GM12878 (cell line): Measurements from ENCODE around the gene EP300. TPM values are rescaled to one million over a fixed set of nuclear protein-coding genes. Genes with fewer than 3 reads are reported as not detected.

Experiments
- ATAC-seq: fragments of 200-7000 bp; cut with Tn5 transposase; 3 replicates; pipeline ENCODE4 v1.9.1; 2020; ENCODE audit warnings: mild to moderate bottlenecking, moderate library complexity
- BruUV-seq: library from RNA; stranded (reverse); fragments of 400-500 nt; replicated peaks from 2 replicates; lab custom pipeline; 2021; lab: Mats Ljungman, UMichigan
- CTCF ChIA-PET: fragments of 300-600 bp; sonication (Branson Sonifier 250); formaldehyde crosslinking; extraction: SDS; loops from one replicate; lab custom pipeline; 2021; ENCODE audit warnings: inconsistent platforms; lab: Yijun Ruan, JAX
- POLR2A ChIA-PET: fragments of 350-600 bp; formaldehyde crosslinking; extraction: SDS; loops from one replicate; lab custom pipeline; 2021; ENCODE audit warnings: inconsistent platforms; lab: Charles Lee
- RAD21 ChIA-PET: fragments of 300-600 bp; sonication (Branson Sonifier 250); formaldehyde crosslinking; loops from one replicate; lab custom pipeline; 2023; ENCODE audit warnings: antibody characterized with exemption; ENCODE audit not compliant: unreplicated experiment; lab: Charles Lee
- SMC1A ChIA-PET: fragments of 300-600 bp; sonication (Branson Sonifier 250); formaldehyde crosslinking; loops from one replicate; lab custom pipeline; 2023; ENCODE audit not compliant: unreplicated experiment, uncharacterized antibody; lab: Charles Lee
- DNase-seq: peaks from one replicate; pipeline ENCODE4 v3.0.0-alpha.2; 2011; ENCODE audit warnings: low read depth, low spot score
- FAIRE-seq: peaks from 3 replicates; lab custom pipeline; 2011; peaks lifted over from hg19 to GRCh38; lab: Jason Lieb, UNC
- H2AFZ ChIP-seq: 2 replicates; pipeline ENCODE4 v1.6.0; 2011; ENCODE audit warnings: low read depth, low read length, control low read depth; ENCODE audit not compliant: control insufficient read depth
- H3K27ac ChIP-seq: 2 replicates; pipeline ENCODE4 v1.5.1; 2011; ENCODE audit warnings: control low read depth; ENCODE audit not compliant: control insufficient read depth, insufficient read depth
- H3K27me3 ChIP-seq, 2 experiments: replicated peaks in 1 of 2; 2 replicates each; pipeline versions ENCODE4 v1.6.0 to v1.6.1; 2011; ENCODE audit warnings: low read length in 1 of 2; ENCODE audit not compliant: control insufficient read depth in 2 of 2, insufficient read depth in 2 of 2
- H3K36me3 ChIP-seq, 2 experiments: 2 replicates each; pipeline ENCODE4 v1.5.1; 2011; ENCODE audit warnings: low read length in 1 of 2; ENCODE audit not compliant: control insufficient read depth in 2 of 2, insufficient read depth in 2 of 2
- H3K4me1 ChIP-seq: 2 replicates; pipeline ENCODE4 v1.6.1; 2011; ENCODE audit warnings: mild to moderate bottlenecking, low read length, moderate library complexity, mixed read lengths; ENCODE audit not compliant: control insufficient read depth, insufficient read depth
- H3K4me2 ChIP-seq: 2 replicates; pipeline ENCODE4 v1.6.0; 2011; ENCODE audit warnings: control low read depth; ENCODE audit not compliant: control insufficient read depth, insufficient read depth
- H3K4me3 ChIP-seq: fragments of 200-600 bp; sonication (generic); 2 replicates; pipeline ENCODE4 v1.5.1; 2016
- H3K79me2 ChIP-seq: 2 replicates; pipeline ENCODE4 v1.6.0; 2011; ENCODE audit warnings: low read length; ENCODE audit not compliant: control insufficient read depth, insufficient read depth
- H3K9ac ChIP-seq: 2 replicates; pipeline ENCODE4 v1.8.0; 2011; ENCODE audit warnings: low read length, control low read depth, mixed read lengths; ENCODE audit not compliant: control insufficient read depth, insufficient read depth
- H3K9me3 ChIP-seq: replicated peaks from 3 replicates; pipeline ENCODE4 v1.5.1; 2011; ENCODE audit warnings: mild to moderate bottlenecking, low read length; ENCODE audit not compliant: control insufficient read depth, insufficient read depth
- H4K20me1 ChIP-seq: 2 replicates; pipeline ENCODE4 v1.6.0; 2011; ENCODE audit not compliant: control insufficient read depth, insufficient read depth
- CEBPB ChIP-seq, 2 experiments: fragments of 150-350 bp in 1 of 2; IDR thresholded peaks; 2 replicates each; pipeline ENCODE4 v1.6.1; 2012 to 2014; ENCODE audit warnings: low read depth in 2 of 2, low read length in 2 of 2, borderline replicate concordance in 1 of 2, inconsistent platforms in 1 of 2
- E4F1 ChIP-seq: fragments of 450-650 bp; IDR thresholded peaks from 2 replicates; pipeline ENCODE4 v1.6.1; 2018; ENCODE audit warnings: borderline replicate concordance, mild to moderate bottlenecking; ENCODE audit not compliant: partially characterized antibody
- EGR1 ChIP-seq, 2 experiments: IDR thresholded peaks; 1 replicate in 1 of 2; 2 replicates in 1 of 2; pipeline ENCODE4 v1.6.1; 2011 to 2012; ENCODE audit warnings: low read depth in 2 of 2, low read length in 2 of 2, borderline replicate concordance in 1 of 2, mild to moderate bottlenecking in 1 of 2, moderate library complexity in 1 of 2
- ESRRA ChIP-seq: IDR thresholded peaks from 2 replicates; pipeline ENCODE4 v1.6.1; 2012; ENCODE audit warnings: mild to moderate bottlenecking, low read length, improper control_type of control experiment
- IKZF2 ChIP-seq, 2 experiments: fragments of 450-650 bp; IDR thresholded peaks; 2 replicates each; pipeline ENCODE4 v1.6.1; 2017; ENCODE audit warnings: mild to moderate bottlenecking in 2 of 2, moderate library complexity in 2 of 2
- NR2C1 ChIP-seq: fragments of 450-650 bp; IDR thresholded peaks from 2 replicates; pipeline ENCODE4 v1.6.1; 2017; ENCODE audit warnings: antibody characterized with exemption, mild to moderate bottlenecking, moderate library complexity
- PAX8 ChIP-seq: fragments of 450-650 bp; IDR thresholded peaks from 2 replicates; pipeline ENCODE4 v1.6.1; 2017; ENCODE audit warnings: mild to moderate bottlenecking, moderate library complexity
- SKIL ChIP-seq: fragments of 450-650 bp; IDR thresholded peaks from 2 replicates; pipeline ENCODE4 v1.6.1; 2017; ENCODE audit warnings: mild to moderate bottlenecking, low read depth, inconsistent platforms; ENCODE audit not compliant: poor library complexity, severe bottlenecking
- SMAD5 ChIP-seq: IDR thresholded peaks from 2 replicates; pipeline ENCODE4 v1.6.1; 2016; ENCODE audit warnings: antibody characterized with exemption, low read depth
- TBL1XR1 ChIP-seq: IDR thresholded peaks from 2 replicates; pipeline ENCODE4 v1.6.1; 2012; ENCODE audit warnings: low read depth, low read length, improper control_type of control experiment
- WGBS: methylation state at CpG from one replicate; pipeline ENCODE4 v1.1.6; 2016; ENCODE audit warnings: low lambda C conversion rate; ENCODE audit not compliant: insufficient replicate concordance, insufficient coverage; ENCODE audit errors: missing lambda C conversion rate; 5-methylcytosine and 5-hydroxymethylcytosine counted together
- in situ Hi-C: fragments of 300-500 bp; cut with MboI; formaldehyde crosslinking; loops from 9 replicates; pipeline ENCODE4 v1.14.3; 2018; ENCODE audit warnings: mixed read lengths
- intact Hi-C: fragments of 100-400 bp; cut with micrococcal nuclease; formaldehyde crosslinking; loops from one replicate; pipeline ENCODE4 v1.14.2; 2022; ENCODE audit not compliant: unreplicated experiment
- polyA plus RNA-seq, 11 experiments: library from polyadenylated mRNA; depleted of rRNA in 4 of 11; unstranded in 6 of 11; stranded (reverse) in 5 of 11; fragments of >200 nt; fragmentation: Nextera tagmentation in 4 of 11; fragmentation: Illumina TruSeq in 1 of 11; extraction: Ambion mirVana in 4 of 11; extraction: Trizol in 1 of 11; gene quantifications; 1 replicate in 1 of 11; 2 replicates in 10 of 11; pipeline versions ENCODE4 v1.2.1 to v1.2.3, GENCODE V29; 2011 to 2016; ENCODE audit warnings: inconsistent platforms in 2 of 11, missing spikeins in 2 of 11, low read depth in 1 of 11
- total RNA-seq, 4 experiments: library from RNA; depleted of rRNA in 3 of 4; stranded (reverse); fragments of >200 nt in 3 of 4; fragmentation: Illumina TruSeq in 1 of 4; extraction: Trizol in 1 of 4; gene quantifications; 2 replicates each; pipeline versions ENCODE4 v1.2.1 to v1.2.3, GENCODE V29; 2013 to 2021

Gene EP300
- total and polyA plus RNA-seq, 10 of the 15 experiments (the other 5 are each of a cell fraction or from before 2014, with no cell fraction given) = 5.5 to 48.5 (median 23.6) TPM

- Histone ChIP-seq H3K4me2 (peak overlapping the region; percentile 30; the same call in 1 of the 2 replicates), H3K9me3 (no peaks in the 10 kb centered on the region), H3K4me3 (no peak overlapping the region), H3K27ac (no peak overlapping the region), H3K9ac (no peak overlapping the region), H2AFZ (no peak overlapping the region), H3K4me1 (0 out of 2 replicates have a peak, but pooled peaks cover 5% of the 10 kb centered on the region), H3K36me3 (no peaks in the 10 kb centered on the region), H3K79me2 (no peaks in the 10 kb centered on the region), H4K20me1 (no peaks in the 10 kb centered on the region), H3K27me3 (no peaks in the 10 kb centered on the region)
- intact Hi-C loops = no loop called here
- in situ Hi-C loops = no loop called here
- ATAC-seq (peak; percentile 40), FAIRE-seq (peak; percentile 7), DNase-seq (no peak)
- ChIA-PET CTCF (interaction anchor here (0.6 to 1.9 kb wide), 5 partner anchors 9 to 130 kb away, joined by 3 to 10 read pairs (median 3); no protein-coding TSS in a partner anchor), SMC1A (interaction anchor here (0.8 to 1.6 kb wide), 6 partner anchors 8 to 101 kb away, joined by 3 to 7 read pairs (median 3); no protein-coding TSS in a partner anchor), RAD21 (interaction anchor here (1.0 kb wide), 1 partner anchor 130 kb away, joined by 3 read pairs; no protein-coding TSS in a partner anchor), POLR2A (interaction anchor here (1.1 kb wide), 1 partner anchor 38 kb away, joined by 3 read pairs; no protein-coding TSS in a partner anchor)
- no TSS peak for BruUV-seq
- TF ChIP-seq SKIL (no peak), IKZF2 (IDR thresholded peaks at IDR 0.05) (no peak)
- 84% methylated on average over 8 of the region's 8 CpGs for WGBS
Observed at GRCh38 chr22:41052661-41053490, 39.5 kb upstream of the EP300 start.

GRCh38 chr22:41057076-41057475 lies 35.3 kb upstream of the EP300 start:
- Histone ChIP-seq H2AFZ (no peak overlapping the region), H3K27ac (no peak overlapping the region), H3K9ac (no peak overlapping the region), H3K36me3 (no peaks in the 10 kb centered on the region), H3K27me3 (no peaks in the 10 kb centered on the region), H3K4me3 (no peak overlapping the region), H3K79me2 (no peaks in the 10 kb centered on the region), H3K4me2 (no peak overlapping the region), H4K20me1 (no peaks in the 10 kb centered on the region), H3K4me1 (0 out of 2 replicates have a peak, but pooled peaks cover 5% of the 10 kb centered on the region), H3K9me3 (no peaks in the 10 kb centered on the region)
- no TSS peak for BruUV-seq
- in situ Hi-C loops = no loop called here
- ChIA-PET CTCF (interaction anchor here (1.2 kb wide), 1 partner anchor 25 kb away, joined by 3 read pairs; no protein-coding TSS in a partner anchor), POLR2A (no interaction called here), RAD21 (no interaction called here), SMC1A (no interaction called here)
- FAIRE-seq (no peak), ATAC-seq (no peak), DNase-seq (no peak)
- intact Hi-C loops = no loop called here
- TF ChIP-seq CEBPB (IDR thresholded peaks at IDR 0.05; ENCODE audit: borderline replicate concordance in 1 of 2, low read depth in 2 of 2, low read length in 2 of 2) (no peak), SMAD5 (no peak), TBL1XR1 (no peak), NR2C1 (no peak), PAX8 (no peak), E4F1 (no peak), EGR1 (IDR thresholded peaks at IDR 0.05; ENCODE audit: borderline replicate concordance in 1 of 2, low read depth in 2 of 2, low read length in 2 of 2) (no peak), ESRRA (no peak)
